Neural progenitor cell (in vitro differentiated cells): ENCODE measurements around the gene GP9. TPM values are rescaled to one million over a fixed set of nuclear protein-coding genes. Genes with fewer than 3 reads are reported as not detected.

Experiments
- DNase-seq: peaks from one replicate; pipeline ENCODE4 v3.0.0-alpha.2; 2016; ENCODE audit warnings: low spot score
- H2AFZ ChIP-seq: fragments of 200-600 bp; sonication (generic); replicated peaks from 2 replicates; pipeline ENCODE4 v1.6.1; 2016; ENCODE audit warnings: antibody characterized with exemption
- H3F3A ChIP-seq: fragments of 200-600 bp; sonication (generic); 2 replicates; pipeline ENCODE4 v1.6.1; 2016; ENCODE audit warnings: antibody characterized with exemption, low read depth
- H3K27ac ChIP-seq: fragments of 200-600 bp; sonication (generic); 2 replicates; pipeline ENCODE4 v1.5.1; 2016; ENCODE audit warnings: mild to moderate bottlenecking
- H3K27me3 ChIP-seq: fragments of 200-600 bp; sonication (generic); 2 replicates; pipeline ENCODE4 v1.6.1; 2016; ENCODE audit warnings: mild to moderate bottlenecking, moderate library complexity
- H3K36me3 ChIP-seq: fragments of 200-600 bp; sonication (generic); 2 replicates; pipeline ENCODE4 v1.5.1; 2016
- H3K4me1 ChIP-seq: fragments of 200-600 bp; sonication (generic); 2 replicates; pipeline ENCODE4 v1.6.1; 2016; ENCODE audit warnings: mixed run types
- H3K4me2 ChIP-seq: fragments of 200-600 bp; sonication (generic); 2 replicates; pipeline ENCODE4 v1.6.1; 2016
- H3K4me3 ChIP-seq: fragments of 200-600 bp; sonication (generic); 2 replicates; pipeline ENCODE4 v1.5.1; 2016
- H3K79me2 ChIP-seq: fragments of 200-600 bp; sonication (generic); 2 replicates; pipeline ENCODE4 v1.6.1; 2016; ENCODE audit warnings: low read depth
- H3K9ac ChIP-seq: fragments of 200-600 bp; sonication (generic); 2 replicates; pipeline ENCODE4 v1.6.1; 2016
- H3K9me3 ChIP-seq: fragments of 200-600 bp; sonication (generic); 2 replicates; pipeline ENCODE4 v1.5.1; 2016; ENCODE audit warnings: low read depth
- H4K20me1 ChIP-seq: fragments of 200-600 bp; sonication (generic); 2 replicates; pipeline ENCODE4 v1.6.1; 2016; ENCODE audit warnings: low read depth
- H3K27ac Mint-ChIP-seq: 3 replicates; pipeline ENCODE4 v1.8.0; 2021; ENCODE audit warnings: mixed read lengths
- H3K27me3 Mint-ChIP-seq: 2 replicates; pipeline ENCODE4 v1.8.0; 2022; ENCODE audit warnings: low read depth, mild to moderate bottlenecking, inconsistent platforms, moderate library complexity, mixed read lengths; ENCODE audit not compliant: insufficient read depth
- H3K36me3 Mint-ChIP-seq: 3 replicates; pipeline ENCODE4 v1.8.0; 2021; ENCODE audit warnings: mixed read lengths
- H3K4me1 Mint-ChIP-seq: 3 replicates; pipeline ENCODE4 v1.8.0; 2021; ENCODE audit warnings: mixed read lengths
- H3K4me3 Mint-ChIP-seq: 3 replicates; pipeline ENCODE4 v1.8.0; 2021; ENCODE audit warnings: mild to moderate bottlenecking, moderate library complexity, mixed read lengths
- H3K9me3 Mint-ChIP-seq: 3 replicates; pipeline ENCODE4 v1.8.0; 2020; ENCODE audit warnings: mixed read lengths
- CTCF ChIP-seq: fragments of 200-600 bp; sonication (generic); IDR thresholded peaks from 2 replicates; pipeline ENCODE4 v1.5.1; 2017; ENCODE audit warnings: antibody characterized with exemption, mild to moderate bottlenecking
- EZH2 ChIP-seq: fragments of 200-600 bp; sonication (generic); IDR thresholded peaks from 2 replicates; pipeline ENCODE4 v1.6.1; 2017; ENCODE audit warnings: antibody characterized with exemption, mild to moderate bottlenecking, moderate library complexity
- EZH2phosphoT487 ChIP-seq: fragments of 200-600 bp; sonication (generic); IDR thresholded peaks from 2 replicates; pipeline ENCODE4 v1.6.1; 2017; ENCODE audit warnings: antibody characterized with exemption
- total RNA-seq: library from RNA; depleted of rRNA; stranded (reverse); fragments of >200 nt; gene quantifications from 2 replicates; pipeline ENCODE4 v1.2.3, GENCODE V29; 2015; ENCODE audit warnings: low replicate concordance

GP9 gene
- total RNA-seq, 1 donor from 2014 or later: not detected

GRCh38 chr3:129021140-129021551, 39.4 kb upstream of the GP9 start:
- Mint-ChIP-seq H3K27me3 (peaks cover 2% of the 10 kb centered on the region), H3K9me3 (peaks cover 2% of the 10 kb centered on the region)
- DNase-seq: no peak

GRCh38 chr3:129022114-129023007, 38.2 kb upstream of the GP9 start:
- Mint-ChIP-seq H3K27me3 (peaks cover 2% of the 10 kb centered on the region), H3K4me1 (peaks cover 38% of the 10 kb centered on the region), H3K4me3 (no peak overlapping the region), H3K27ac (peak overlapping the region; percentile 25), H3K36me3 (peaks cover 27% of the 10 kb centered on the region), H3K9me3 (peaks cover 2% of the 10 kb centered on the region)
- H3K36me3 ChIP-seq: no peaks in the 10 kb centered on the region
- H4K20me1 ChIP-seq: no peaks in the 10 kb centered on the region
- H3K79me2 ChIP-seq: no peaks in the 10 kb centered on the region
- H3K27ac ChIP-seq: no peak overlapping the region
- no peak overlapping the region for H2AFZ ChIP-seq
- peaks cover 22% of the 10 kb centered on the region for H3K27me3 ChIP-seq
- H3K9ac ChIP-seq: no peak overlapping the region
- no peak for DNase-seq
- no peak overlapping the region for H3K4me3 ChIP-seq
- no peaks in the 10 kb centered on the region for H3K9me3 ChIP-seq
- peaks cover 9% of the 10 kb centered on the region for H3F3A ChIP-seq
- H3K4me1 ChIP-seq: peaks cover 15% of the 10 kb centered on the region
- no peak overlapping the region for H3K4me2 ChIP-seq
- TF ChIP-seq CTCF (no peak), EZH2phosphoT487 (no peak), EZH2 (no peak)

More at GRCh38 chr3:129021140-129021551, 39.4 kb upstream of the GP9 start:
- Mint-ChIP-seq H3K27ac (no peak overlapping the region), H3K4me1 (peaks cover 37% of the 10 kb centered on the region), H3K36me3 (peaks cover 29% of the 10 kb centered on the region), H3K4me3 (no peak overlapping the region)
- peaks cover 9% of the 10 kb centered on the region for H3F3A ChIP-seq
- no peaks in the 10 kb centered on the region for H4K20me1 ChIP-seq
- no peak overlapping the region for H3K4me2 ChIP-seq
- H3K36me3 ChIP-seq: no peaks in the 10 kb centered on the region
- no peak overlapping the region for H3K9ac ChIP-seq
- no peaks in the 10 kb centered on the region for H3K9me3 ChIP-seq
- H3K4me1 ChIP-seq: peaks cover 12% of the 10 kb centered on the region
- TF ChIP-seq EZH2: no peak
- TF ChIP-seq EZH2phosphoT487: no peak
- TF ChIP-seq CTCF: no peak
- no peak overlapping the region for H3K4me3 ChIP-seq
- H3K79me2 ChIP-seq: no peaks in the 10 kb centered on the region
- no peak overlapping the region for H3K27ac ChIP-seq
- H3K27me3 ChIP-seq: peaks cover 13% of the 10 kb centered on the region
- H2AFZ ChIP-seq: no peak overlapping the region

GRCh38 chr3:129023008-129023358, 37.6 kb upstream of the GP9 start:
- Histone ChIP-seq H3F3A (peaks cover 3% of the 10 kb centered on the region), H3K79me2 (no peaks in the 10 kb centered on the region), H3K4me3 (no peak overlapping the region), H2AFZ (no peak overlapping the region), H3K4me1 (peaks cover 9% of the 10 kb centered on the region), H3K36me3 (no peaks in the 10 kb centered on the region), H3K27me3 (peaks cover 29% of the 10 kb centered on the region), H3K4me2 (no peak overlapping the region), H4K20me1 (no peaks in the 10 kb centered on the region), H3K9me3 (no peaks in the 10 kb centered on the region), H3K27ac (no peak overlapping the region), H3K9ac (no peak overlapping the region)
- Mint-ChIP-seq H3K4me1 (peaks cover 32% of the 10 kb centered on the region), H3K27ac (peak overlapping the region; percentile 25), H3K36me3 (peaks cover 25% of the 10 kb centered on the region), H3K9me3 (peaks cover 2% of the 10 kb centered on the region), H3K4me3 (no peak overlapping the region), H3K27me3 (peaks cover 2% of the 10 kb centered on the region)
- TF ChIP-seq CTCF (no peak), EZH2phosphoT487 (no peak), EZH2 (no peak)
- DNase-seq: no peak
